Measurements from ENCODE around the gene SIAE. TPM values are rescaled to one million over a fixed set of nuclear protein-coding genes. Genes with fewer than 3 reads are reported as not detected.

Gene SIAE
- total and polyA plus RNA-seq, 2 of the 8 experiments (the other 6 are each of a cell fraction or from before 2014, with no cell fraction given) = 2.3 to 3.7 TPM

- Histone ChIP-seq H4K5ac (ENCODE audit: insufficient read length, low read depth, low read length) (no peak overlapping the region), H2BK120ac (replicated peaks; ENCODE audit: low read depth, low read length) (no peak overlapping the region), H3K79me2 (ENCODE audit: control insufficient read depth in 1 of 2, insufficient read depth in 2 of 2, low read length in 2 of 2) (no peaks in the 10 kb centered on the region), H3K36me3 (ENCODE audit: control insufficient read depth in 2 of 4, insufficient read depth in 4 of 4, low read length in 3 of 4) (peaks cover 0 to 5% (median 0%) of the 10 kb centered on the region in 4 experiments; a peak in 3 of 8 replicates), H3K9me3 (ENCODE audit: insufficient read depth in 2 of 2, low read depth in 1 of 2, low read length in 1 of 2) (no peaks in the 10 kb centered on the region), H3K4me3 (ENCODE audit: extremely low read depth in 1 of 4, insufficient read depth in 2 of 4, low read depth in 3 of 4, low read length in 4 of 4) (no peak overlapping the region), H3K4ac (replicated peaks; ENCODE audit: insufficient read length, low read depth, low read length) (no peak overlapping the region), H3K4me2 (ENCODE audit: insufficient read depth in 1 of 2, low read depth in 2 of 2, low read length in 2 of 2) (no peak overlapping the region), H4K91ac (replicated peaks; ENCODE audit: insufficient read length, low read length) (no peak overlapping the region), H3K4me1 (replicated peaks in 1 of 4; ENCODE audit: control insufficient read depth in 3 of 4, insufficient read depth in 4 of 4, low read length in 3 of 4) (peaks cover 0 to 6% (median 2%) of the 10 kb centered on the region in 4 experiments; a peak in 3 of 7 replicates), H3K14ac (ENCODE audit: insufficient read length) (no peak overlapping the region), H3K27me3 (replicated peaks in 1 of 4; ENCODE audit: control insufficient read depth in 3 of 4, extremely low read depth in 1 of 4, insufficient read depth in 3 of 4, low read length in 3 of 4) (no peaks in the 10 kb centered on the region), H3K23ac (ENCODE audit: insufficient read length) (no peak overlapping the region), H2AK5ac (ENCODE audit: low read depth, low read length) (no peak overlapping the region), H3K23me2 (ENCODE audit: low read depth, low read length) (no peaks in the 10 kb centered on the region; the same call in 1 of the 2 replicates), H3K9ac (replicated peaks in 1 of 4; ENCODE audit: extremely low read depth in 1 of 4, low read depth in 3 of 4, low read length in 3 of 4) (no peak overlapping the region), H3K79me1 (ENCODE audit: low read depth, low read length) (no peaks in the 10 kb centered on the region), H4K20me1 (replicated peaks in 1 of 2; ENCODE audit: control insufficient read depth in 1 of 2, insufficient read depth in 2 of 2, low read length in 2 of 2) (no peaks in the 10 kb centered on the region), H2AFZ (ENCODE audit: low read length) (no peak overlapping the region), H4K8ac (ENCODE audit: extremely low read depth, insufficient read depth, low read length) (no peak overlapping the region), H2BK20ac (ENCODE audit: low read length) (no peak overlapping the region), H3K56ac (replicated peaks; ENCODE audit: insufficient read length, low read depth, low read length) (no peak overlapping the region), H2BK5ac (ENCODE audit: low read depth, low read length) (no peak overlapping the region), H2BK15ac (ENCODE audit: low read length) (no peak overlapping the region), H3K18ac (ENCODE audit: extremely low read depth, low read length) (no peak overlapping the region), H2BK12ac (ENCODE audit: low read depth, low read length) (no peak overlapping the region), H3K27ac (ENCODE audit: low read depth, low read length) (no peak overlapping the region)
- ChIA-PET POLR2A (ENCODE audit: partially characterized antibody) (no interaction called here), CTCF (ENCODE audit: partially characterized antibody) (interaction anchor here (0.8 to 8.6 kb wide), 11 partner anchors 12 to 237 kb away, joined by 3 to 69 read pairs (median 3); partner anchors contain the start of gene ESAM)
- 89% methylated on average over 3 of the region's 3 CpGs; no CpG with 5 or more reads in 1 of the 2 experiments for WGBS, 2 experiments (ENCODE audit: extremely low coverage in 1 of 2, insufficient coverage in 1 of 2, insufficient read length in 1 of 2, insufficient replicate concordance in 2 of 2, low coverage in 1 of 2, low lambda C conversion rate in 2 of 2, missing lambda C conversion rate in 1 of 2)
- TF ChIP-seq GABPA (IDR thresholded peaks at IDR 0.05; ENCODE audit: borderline replicate concordance, insufficient read depth, low read length) (no peak), TBP (IDR thresholded peaks at IDR 0.05; ENCODE audit: low read depth, low read length) (no peak), HDAC2 (IDR thresholded peaks at IDR 0.05; ENCODE audit: borderline replicate concordance in 1 of 2, low read depth in 2 of 2, low read length in 2 of 2) (no peak), CHD2 (IDR thresholded peaks at IDR 0.05; ENCODE audit: low read length) (no peak), SIRT6 (IDR thresholded peaks at IDR 0.05; ENCODE audit: low read length) (no peak), MAFK (IDR thresholded peaks at IDR 0.05; ENCODE audit: low read depth, low read length) (no peak)
- DNase-seq (ENCODE audit: low read depth in 1 of 2, low spot score in 2 of 2) (no peak), FAIRE-seq (no peak)
Observed at GRCh38 chr11:124642628-124643027, 30.9 kb downstream of the SIAE start.
